Vagina (tissue), 2 donors: ENCODE data around the gene CFAP73. TPM values are rescaled to one million over a fixed set of nuclear protein-coding genes. Genes with fewer than 3 reads are reported as not detected.

Experiments used
- DNase-seq, 2 donors: peaks; one replicate each; pipeline ENCODE4 v3.0.0-alpha.2; 2017; ENCODE audit errors: extremely low spot score in 2 of 2
- H3K27ac ChIP-seq: fragments of 200-600 bp; sonication (generic); one replicate; pipeline ENCODE4 v1.5.1; 2019
- H3K27me3 ChIP-seq: fragments of 200-600 bp; sonication (generic); one replicate; pipeline ENCODE4 v1.5.1; 2019
- H3K36me3 ChIP-seq, 2 donors: fragments of 200-600 bp; sonication (generic); one replicate each; pipeline ENCODE4 v1.5.1; 2017 to 2019
- H3K4me1 ChIP-seq: fragments of 200-600 bp; sonication (generic); one replicate; pipeline ENCODE4 v1.5.1; 2019
- H3K4me3 ChIP-seq, 2 donors: fragments of 200-600 bp; sonication (generic); 1 replicate in 1 of 2; 2 replicates in 1 of 2; pipeline ENCODE4 v1.5.1; 2016 to 2019
- H3K9me3 ChIP-seq: fragments of 200-600 bp; sonication (generic); one replicate; pipeline ENCODE4 v1.5.1; 2019
- CTCF ChIP-seq, 3 experiments: fragments of 450-650 bp in 2 of 3; fragments of 200-600 bp in 1 of 3; sonication (generic) in 1 of 3; IDR thresholded peaks; one replicate each; pipeline ENCODE4 v1.5.1; 2017 to 2019; ENCODE audit warnings: antibody characterized with exemption in 3 of 3, mild to moderate bottlenecking in 2 of 3, moderate library complexity in 2 of 3
- POLR2A ChIP-seq, 2 donors: fragments of 450-650 bp; IDR thresholded peaks; one replicate each; pipeline ENCODE4 v1.6.1; 2017; ENCODE audit warnings: antibody characterized with exemption in 2 of 2, mild to moderate bottlenecking in 2 of 2, moderate library complexity in 2 of 2
- POLR2AphosphoS5 ChIP-seq, 2 donors: sonication (generic); formaldehyde crosslinking; IDR thresholded peaks; one replicate each; pipeline ENCODE4 v1.9.0; 2017; ENCODE audit warnings: antibody characterized with exemption in 2 of 2, mild to moderate bottlenecking in 2 of 2, low read depth in 1 of 2; ENCODE audit not compliant: insufficient read depth in 1 of 2
- intact Hi-C: fragments of 100-400 bp; cut with DNase I; formaldehyde crosslinking; loops from one replicate; pipeline ENCODE4 v1.15.1; 2023
- total RNA-seq: library from RNA; depleted of rRNA; stranded (reverse); fragments of >200 nt; gene quantifications from one replicate; pipeline ENCODE4 v1.2.3, GENCODE V29; 2016

The CFAP73 gene
- total RNA-seq, 1 donor from 2014 or later = not detected

- DNase-seq = no peak
- H3K27me3 ChIP-seq = no peaks in the 10 kb centered on the region
- TF ChIP-seq CTCF (IDR thresholded peaks at IDR 0.05) (no peak), POLR2AphosphoS5 (IDR thresholded peaks at IDR 0.05; ENCODE audit: insufficient read depth in 1 of 2, low read depth in 1 of 2) (no peak), POLR2A (IDR thresholded peaks at IDR 0.05) (no peak)
- no peaks in the 10 kb centered on the region for H3K9me3 ChIP-seq
- no peaks in the 10 kb centered on the region for H3K36me3 ChIP-seq
- peaks cover 6% of the 10 kb centered on the region for H3K4me1 ChIP-seq
- H3K27ac ChIP-seq = no peak overlapping the region
- H3K4me3 ChIP-seq = no peak overlapping the region
- intact Hi-C loops = no loop called here
These were observed 45.6 kb upstream of the CFAP73 start for GRCh38 chr12:113103756-113104450.

- Histone ChIP-seq H3K4me3 (no peak overlapping the region), H3K9me3 (no peaks in the 10 kb centered on the region), H3K36me3 (no peaks in the 10 kb centered on the region), H3K4me1 (peaks cover 5% of the 10 kb centered on the region), H3K27me3 (no peaks in the 10 kb centered on the region), H3K27ac (no peak overlapping the region)
- TF ChIP-seq POLR2AphosphoS5 (IDR thresholded peaks at IDR 0.05; ENCODE audit: insufficient read depth in 1 of 2, low read depth in 1 of 2) (no peak), CTCF (IDR thresholded peaks at IDR 0.05) (no peak), POLR2A (IDR thresholded peaks at IDR 0.05) (no peak)
- intact Hi-C loops = no loop called here
- no peak for DNase-seq
These were observed 44.5 kb upstream of the CFAP73 start for GRCh38 chr12:113104953-113105510.

GRCh38 chr12:113105606-113106271 is 43.8 kb upstream of the CFAP73 start:
- Histone ChIP-seq H3K27ac (no peak overlapping the region), H3K4me1 (peaks cover 5% of the 10 kb centered on the region), H3K36me3 (no peaks in the 10 kb centered on the region), H3K27me3 (no peaks in the 10 kb centered on the region), H3K4me3 (no peak overlapping the region), H3K9me3 (no peaks in the 10 kb centered on the region)
- intact Hi-C loops = no loop called here
- no peak for TF ChIP-seq POLR2A (IDR thresholded peaks at IDR 0.05)
- no peak for TF ChIP-seq CTCF (IDR thresholded peaks at IDR 0.05)
- no peak for TF ChIP-seq POLR2AphosphoS5 (IDR thresholded peaks at IDR 0.05; ENCODE audit: insufficient read depth in 1 of 2, low read depth in 1 of 2)
- no peak for DNase-seq

- no peak for DNase-seq
- no peaks in the 10 kb centered on the region for H3K9me3 ChIP-seq
- peaks cover 5% of the 10 kb centered on the region for H3K4me1 ChIP-seq
- no peaks in the 10 kb centered on the region for H3K36me3 ChIP-seq
- H3K4me3 ChIP-seq = no peak overlapping the region
- TF ChIP-seq POLR2AphosphoS5 (IDR thresholded peaks at IDR 0.05; ENCODE audit: insufficient read depth in 1 of 2, low read depth in 1 of 2) = no peak
- no peak for TF ChIP-seq CTCF (IDR thresholded peaks at IDR 0.05)
- TF ChIP-seq POLR2A (IDR thresholded peaks at IDR 0.05) = no peak
- no peaks in the 10 kb centered on the region for H3K27me3 ChIP-seq
- intact Hi-C loops = no loop called here
- no peak overlapping the region for H3K27ac ChIP-seq
These were observed 43.2 kb upstream of the CFAP73 start for GRCh38 chr12:113106361-113106760.

GRCh38 chr12:113108308-113108707 is 41.2 kb upstream of the CFAP73 start:
- no peak overlapping the region for H3K27ac ChIP-seq
- intact Hi-C loops = no loop called here
- H3K36me3 ChIP-seq = no peaks in the 10 kb centered on the region
- H3K9me3 ChIP-seq = no peaks in the 10 kb centered on the region
- TF ChIP-seq POLR2A (IDR thresholded peaks at IDR 0.05) = no peak
- no peak for TF ChIP-seq CTCF (IDR thresholded peaks at IDR 0.05)
- no peak for TF ChIP-seq POLR2AphosphoS5 (IDR thresholded peaks at IDR 0.05; ENCODE audit: insufficient read depth in 1 of 2, low read depth in 1 of 2)
- peaks cover 5% of the 10 kb centered on the region for H3K4me1 ChIP-seq
- H3K4me3 ChIP-seq = no peak overlapping the region
- DNase-seq = no peak
- no peaks in the 10 kb centered on the region for H3K27me3 ChIP-seq
